A549 (cell line): ENCODE data around the gene CDK14.

Experiments used
- CBX2 ChIP-seq: fragments of 200-600 bp; sonication (generic); IDR thresholded peaks from 2 replicates; pipeline ENCODE4 v1.6.1; 2016; ENCODE audit warnings: low read depth, mild to moderate bottlenecking, borderline replicate concordance
- CTCF ChIP-seq: fragments of >200 bp; sonication (Bioruptor Twin); formaldehyde crosslinking; IDR thresholded peaks from 3 replicates; pipeline ENCODE4 v1.5.1; 2016
- FOSL2 ChIP-seq, 2 experiments: fragments of 450-650 bp in 1 of 2; fragments of >200 bp in 1 of 2; sonication (Bioruptor Twin) in 1 of 2; formaldehyde crosslinking; IDR thresholded peaks; 2 replicates each; pipeline versions ENCODE4 v1.5.0 to v1.6.1; 2016 to 2020; ENCODE audit warnings: mild to moderate bottlenecking in 1 of 2, moderate library complexity in 1 of 2
- ZFP36 ChIP-seq: fragments of 450-650 bp; IDR thresholded peaks from 2 replicates; pipeline ENCODE4 v1.6.1; 2014; ENCODE audit warnings: borderline replicate concordance; ENCODE audit not compliant: partially characterized antibody

- TF ChIP-seq CTCF (no peak), FOSL2 (IDR thresholded peaks at IDR 0.05) (no peak), FOSL2 (CRISPR knock-in tag; IDR thresholded peaks at IDR 0.05) (no peak), ZFP36 (no peak), CBX2 (no peak)
These were observed 350.8 kb downstream of the CDK14 start for GRCh38 chr7:90946730-90947501.
